ENCODE measurements around the gene NDEL1. TPM values are rescaled to one million over a fixed set of nuclear protein-coding genes. Genes with fewer than 3 reads are reported as not detected.

Gene NDEL1
- total RNA-seq, 1 experiment from 2014 or later: 71.1 TPM

GRCh38 chr17:8438441-8438840 is 2.8 kb downstream of the NDEL1 start:
- H3K4me3 ChIP-seq (ENCODE audit: low read depth, low read length, poor library complexity, severe bottlenecking): no peak overlapping the region

GRCh38 chr17:8439681-8440080 is 4.0 kb downstream of the NDEL1 start:
- TF ChIP-seq CTCF (conservative IDR thresholded peaks at IDR 0.05; ENCODE audit: low read depth, low read length): no peak
- TF ChIP-seq EZH2 (IDR thresholded peaks at IDR 0.05; ENCODE audit: borderline replicate concordance, low read depth, low read length, poor library complexity, severe bottlenecking): no peak
- H3K36me3 ChIP-seq (ENCODE audit: insufficient read depth, low read length, poor library complexity, severe bottlenecking): peaks cover 14% of the 10 kb centered on the region
- no peak overlapping the region for H3K4me3 ChIP-seq (ENCODE audit: low read depth, low read length, poor library complexity, severe bottlenecking)
- POLR2A ChIA-PET (ENCODE audit: low non-redundant PET): no interaction called here
- no peaks in the 10 kb centered on the region for H3K9me3 ChIP-seq (ENCODE audit: low read depth, low read length, poor library complexity, severe bottlenecking)
- H3K27me3 ChIP-seq (replicated peaks; ENCODE audit: insufficient read depth, low read depth, low read length, poor library complexity): no peaks in the 10 kb centered on the region
- CTCF ChIA-PET: no interaction called here
- DNase-seq (ENCODE audit: low spot score): no peak
- H3K27ac ChIP-seq (ENCODE audit: low read depth, low read length, poor library complexity, severe bottlenecking): no peak overlapping the region
- BruUV-seq (replicated peaks): no TSS peak
- H3K4me1 ChIP-seq (ENCODE audit: insufficient read depth, low read length, poor library complexity, severe bottlenecking): peaks cover 19% of the 10 kb centered on the region
- intact Hi-C loops (cut with micrococcal nuclease; ENCODE audit: unreplicated experiment): loop anchor here (5.0 kb wide), 1 partner anchor 57 kb away; the partner anchor contains the start of gene RPL26

More at GRCh38 chr17:8438441-8438840, 2.8 kb downstream of the NDEL1 start:
- Histone ChIP-seq H3K36me3 (ENCODE audit: insufficient read depth, low read length, poor library complexity, severe bottlenecking) (peaks cover 7% of the 10 kb centered on the region), H3K9me3 (ENCODE audit: low read depth, low read length, poor library complexity, severe bottlenecking) (no peaks in the 10 kb centered on the region), H3K27ac (ENCODE audit: low read depth, low read length, poor library complexity, severe bottlenecking) (peak overlapping the region; percentile 12), H3K27me3 (replicated peaks; ENCODE audit: insufficient read depth, low read depth, low read length, poor library complexity) (no peaks in the 10 kb centered on the region), H3K4me1 (ENCODE audit: insufficient read depth, low read length, poor library complexity, severe bottlenecking) (peaks cover 19% of the 10 kb centered on the region)
- TF ChIP-seq EZH2 (IDR thresholded peaks at IDR 0.05; ENCODE audit: borderline replicate concordance, low read depth, low read length, poor library complexity, severe bottlenecking): no peak
- no peak for TF ChIP-seq CTCF (conservative IDR thresholded peaks at IDR 0.05; ENCODE audit: low read depth, low read length)
- POLR2A ChIA-PET (ENCODE audit: low non-redundant PET): no interaction called here
- intact Hi-C loops (cut with micrococcal nuclease; ENCODE audit: unreplicated experiment): loop anchor here (5.0 kb wide), 1 partner anchor 56 kb away; the partner anchor contains the start of gene RPL26
- BruUV-seq (replicated peaks): no TSS peak
- CTCF ChIA-PET: interaction anchor here (0.7 kb wide), 1 partner anchor 28 kb away, joined by 4 read pairs; no protein-coding TSS in a partner anchor
- DNase-seq (ENCODE audit: low spot score): no peak

- POLR2A ChIA-PET (ENCODE audit: low non-redundant PET): no interaction called here
- H3K4me1 ChIP-seq (ENCODE audit: insufficient read depth, low read length, poor library complexity, severe bottlenecking): peaks cover 32% of the 10 kb centered on the region
- H3K27me3 ChIP-seq (replicated peaks; ENCODE audit: insufficient read depth, low read depth, low read length, poor library complexity): no peaks in the 10 kb centered on the region
- peak; percentile 37 for DNase-seq (ENCODE audit: low spot score)
- no peak for TF ChIP-seq EZH2 (IDR thresholded peaks at IDR 0.05; ENCODE audit: borderline replicate concordance, low read depth, low read length, poor library complexity, severe bottlenecking)
- TF ChIP-seq CTCF (conservative IDR thresholded peaks at IDR 0.05; ENCODE audit: low read depth, low read length): no peak
- intact Hi-C loops (cut with micrococcal nuclease; ENCODE audit: unreplicated experiment): no loop called here
- CTCF ChIA-PET: no interaction called here
- no TSS peak for BruUV-seq (replicated peaks)
- H3K27ac ChIP-seq (ENCODE audit: low read depth, low read length, poor library complexity, severe bottlenecking): peak overlapping the region; percentile 44
- H3K36me3 ChIP-seq (ENCODE audit: insufficient read depth, low read length, poor library complexity, severe bottlenecking): peaks cover 20% of the 10 kb centered on the region
- H3K4me3 ChIP-seq (ENCODE audit: low read depth, low read length, poor library complexity, severe bottlenecking): no peak overlapping the region
- H3K9me3 ChIP-seq (ENCODE audit: low read depth, low read length, poor library complexity, severe bottlenecking): no peaks in the 10 kb centered on the region
Observed at GRCh38 chr17:8441690-8442089, 6.0 kb downstream of the NDEL1 start.

Measured in A673 (cell line).